Neural cell (in vitro differentiated cells): ENCODE results near the gene CYGB.

Source experiments
- CTCF ChIP-seq: fragments of 450-650 bp; IDR thresholded peaks from 2 replicates; pipeline ENCODE4 v1.5.1; 2014; ENCODE audit warnings: antibody characterized with exemption, mild to moderate bottlenecking, moderate library complexity; ENCODE audit not compliant: poor library complexity, severe bottlenecking
- POLR2AphosphoS5 ChIP-seq: IDR thresholded peaks from 2 replicates; pipeline ENCODE4 v1.6.1; 2012
- SMC3 ChIP-seq: fragments of 450-650 bp; conservative IDR thresholded peaks from 2 replicates; pipeline ENCODE4 v1.6.1; 2014; ENCODE audit warnings: antibody characterized with exemption, mild to moderate bottlenecking, moderate library complexity; ENCODE audit not compliant: poor library complexity

- TF ChIP-seq CTCF = no peak
- no peak for TF ChIP-seq POLR2AphosphoS5
- TF ChIP-seq SMC3 = no peak
These were observed 18.2 kb downstream of the CYGB start for GRCh38 chr17:76519048-76519966.
